Nephron progenitor cell (in vitro differentiated cells): ENCODE measurements around the gene VASH1.

Source experiments
- DNase-seq: peaks from one replicate; pipeline ENCODE4 v3.0.0; 2021
- H3K27ac Mint-ChIP-seq: 2 replicates; pipeline ENCODE4 v1.8.0; 2021; ENCODE audit warnings: mild to moderate bottlenecking, moderate library complexity, mixed read lengths
- H3K27me3 Mint-ChIP-seq: 2 replicates; pipeline ENCODE4 v1.8.0; 2021; ENCODE audit warnings: mild to moderate bottlenecking, low read depth, mixed read lengths; ENCODE audit not compliant: poor library complexity
- H3K36me3 Mint-ChIP-seq: 2 replicates; pipeline ENCODE4 v1.8.0; 2021; ENCODE audit warnings: low read depth, mixed read lengths
- H3K4me1 Mint-ChIP-seq: 2 replicates; pipeline ENCODE4 v1.8.0; 2021; ENCODE audit warnings: mixed read lengths
- H3K4me3 Mint-ChIP-seq: 2 replicates; pipeline ENCODE4 v1.8.0; 2021; ENCODE audit warnings: mild to moderate bottlenecking, moderate library complexity, mixed read lengths
- H3K9me3 Mint-ChIP-seq: 2 replicates; pipeline ENCODE4 v1.8.0; 2021; ENCODE audit warnings: mild to moderate bottlenecking, moderate library complexity, mixed read lengths
- TF ChIP-seq, protein P1 (sequence below): fragments of 200-600 bp; sonication (generic); IDR thresholded peaks from 2 replicates; pipeline ENCODE4 v1.5.0; 2021; ENCODE audit warnings: antibody characterized with exemption

Gene VASH1

DNA sequence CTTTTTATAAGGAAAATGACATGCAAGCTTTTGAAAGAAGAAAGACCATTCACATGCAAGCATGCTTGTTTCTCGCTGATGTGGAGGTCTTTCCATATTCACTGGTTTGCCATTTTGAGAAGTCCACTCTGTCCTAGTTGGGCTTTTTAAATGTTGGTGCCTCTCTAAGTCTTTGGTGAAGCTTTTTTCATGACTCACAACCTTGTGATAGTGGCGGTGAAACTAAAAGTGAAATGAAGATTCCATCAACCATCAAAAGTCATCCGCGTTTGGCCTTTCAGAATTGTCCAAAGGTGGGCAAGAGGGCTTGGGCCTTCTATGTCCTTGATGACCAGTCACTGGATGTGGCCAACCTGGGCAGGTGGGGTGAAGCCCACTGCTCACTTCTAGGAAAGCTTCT, 69.3 kb downstream of the VASH1 start:
- TF ChIP-seq, protein P1, sequence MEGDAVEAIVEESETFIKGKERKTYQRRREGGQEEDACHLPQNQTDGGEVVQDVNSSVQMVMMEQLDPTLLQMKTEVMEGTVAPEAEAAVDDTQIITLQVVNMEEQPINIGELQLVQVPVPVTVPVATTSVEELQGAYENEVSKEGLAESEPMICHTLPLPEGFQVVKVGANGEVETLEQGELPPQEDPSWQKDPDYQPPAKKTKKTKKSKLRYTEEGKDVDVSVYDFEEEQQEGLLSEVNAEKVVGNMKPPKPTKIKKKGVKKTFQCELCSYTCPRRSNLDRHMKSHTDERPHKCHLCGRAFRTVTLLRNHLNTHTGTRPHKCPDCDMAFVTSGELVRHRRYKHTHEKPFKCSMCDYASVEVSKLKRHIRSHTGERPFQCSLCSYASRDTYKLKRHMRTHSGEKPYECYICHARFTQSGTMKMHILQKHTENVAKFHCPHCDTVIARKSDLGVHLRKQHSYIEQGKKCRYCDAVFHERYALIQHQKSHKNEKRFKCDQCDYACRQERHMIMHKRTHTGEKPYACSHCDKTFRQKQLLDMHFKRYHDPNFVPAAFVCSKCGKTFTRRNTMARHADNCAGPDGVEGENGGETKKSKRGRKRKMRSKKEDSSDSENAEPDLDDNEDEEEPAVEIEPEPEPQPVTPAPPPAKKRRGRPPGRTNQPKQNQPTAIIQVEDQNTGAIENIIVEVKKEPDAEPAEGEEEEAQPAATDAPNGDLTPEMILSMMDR, result no peak
- Mint-ChIP-seq H3K27ac (no peak overlapping the region), H3K9me3 (no peaks in the 10 kb centered on the region), H3K4me3 (no peak overlapping the region), H3K36me3 (no peaks in the 10 kb centered on the region), H3K27me3 (peaks cover 10% of the 10 kb centered on the region), H3K4me1 (peaks cover 44% of the 10 kb centered on the region)
- DNase-seq, result no peak

- TF ChIP-seq, protein P1, result no peak
- DNase-seq, result no peak
- Mint-ChIP-seq H3K27ac (no peak overlapping the region), H3K9me3 (no peaks in the 10 kb centered on the region), H3K27me3 (peaks cover 10% of the 10 kb centered on the region), H3K36me3 (no peaks in the 10 kb centered on the region), H3K4me3 (no peak overlapping the region), H3K4me1 (peaks cover 43% of the 10 kb centered on the region)
Observed at GRCh38 chr14:76832503-76832988, 71.3 kb downstream of the VASH1 start.
